AG04449 (cell line): ENCODE results near the gene CCDC70.
"Not testable (repeated sequence)": the region's sequence is repeated elsewhere in the genome, so short reads cannot be mapped to it uniquely, and the experiment has no call there.

Source experiments
- CTCF ChIA-PET: fragments of 350-600 bp; formaldehyde crosslinking; extraction: SDS; loops from one replicate; lab custom pipeline; 2021; ENCODE audit warnings: antibody characterized with exemption; lab: Yijun Ruan, JAX
- POLR2A ChIA-PET: fragments of 400-600, 350-600 bp; formaldehyde crosslinking; extraction: SDS; loops from one replicate; lab custom pipeline; 2020; ENCODE audit warnings: antibody characterized with exemption, inconsistent platforms; lab: Yijun Ruan, JAX
- DNase-seq: peaks from one replicate; pipeline ENCODE4 v3.0.0-alpha.2; 2010; ENCODE audit warnings: low read depth, low spot score
- H3K4me3 ChIP-seq: 2 replicates; pipeline ENCODE4 v1.5.1; 2011; ENCODE audit warnings: low read depth, mild to moderate bottlenecking, control low read depth, low read length
- CTCF ChIP-seq: IDR thresholded peaks from one replicate; pipeline ENCODE4 v1.5.1; 2011; ENCODE audit warnings: mild to moderate bottlenecking, moderate library complexity, low read length, control low read depth, inconsistent platforms; ENCODE audit not compliant: insufficient read depth; ENCODE audit errors: missing control alignments

The CCDC70 gene

GRCh38 chr13:51822106-51822815 lies 39.5 kb upstream of the CCDC70 start:
- DNase-seq: no peak
- ChIA-PET CTCF (interaction anchor here (0.6 to 8.0 kb wide), 6 partner anchors 7 to 535 kb away, joined by 3 to 67 read pairs (median 4); no protein-coding TSS in a partner anchor), POLR2A (no interaction called here)
- TF ChIP-seq CTCF: no peak
- H3K4me3 ChIP-seq: no peak overlapping the region

- no peak for DNase-seq
- TF ChIP-seq CTCF: no peak
- CTCF ChIA-PET: interaction anchor here (3.0 to 8.0 kb wide), 2 partner anchors 8 to 15 kb away, joined by 9 to 67 read pairs; no protein-coding TSS in a partner anchor
- POLR2A ChIA-PET: no interaction called here
- H3K4me3 ChIP-seq: no peak overlapping the region
These were observed 38.4 kb upstream of the CCDC70 start for GRCh38 chr13:51823359-51823758.

GRCh38 chr13:51823863-51824262 lies 37.9 kb upstream of the CCDC70 start:
- no peak for TF ChIP-seq CTCF
- ChIA-PET CTCF (interaction anchor here (1.3 to 8.0 kb wide), 3 partner anchors 9 to 26 kb away, joined by 3 to 67 read pairs (median 9); no protein-coding TSS in a partner anchor), POLR2A (no interaction called here)
- DNase-seq: no peak
- no peak overlapping the region for H3K4me3 ChIP-seq

GRCh38 chr13:51824712-51825111 lies 37.1 kb upstream of the CCDC70 start:
- DNase-seq, POLR2A ChIA-PET, H3K4me3 ChIP-seq: not testable (repeated sequence)
- CTCF ChIA-PET: interaction anchor here (1.3 to 8.0 kb wide), 3 partner anchors 10 to 25 kb away, joined by 3 to 67 read pairs (median 9); no protein-coding TSS in a partner anchor

GRCh38 chr13:51825165-51825592 lies 36.6 kb upstream of the CCDC70 start:
- no peak overlapping the region for H3K4me3 ChIP-seq
- TF ChIP-seq CTCF: no peak
- no peak for DNase-seq
- POLR2A ChIA-PET: no interaction called here
- CTCF ChIA-PET: interaction anchor here (1.3 to 8.0 kb wide), 3 partner anchors 10 to 25 kb away, joined by 3 to 67 read pairs (median 9); no protein-coding TSS in a partner anchor

- CTCF ChIA-PET: interaction anchor here (3.0 to 8.0 kb wide), 2 partner anchors 11 to 12 kb away, joined by 9 to 67 read pairs; no protein-coding TSS in a partner anchor
- no peak overlapping the region for H3K4me3 ChIP-seq
- no peak for DNase-seq
- POLR2A ChIA-PET: no interaction called here
- no peak for TF ChIP-seq CTCF
These were observed 36.0 kb upstream of the CCDC70 start for GRCh38 chr13:51825681-51826254.
